HepG2 (cell line): ENCODE results near the gene CCDC33. TPM values are rescaled to one million over a fixed set of nuclear protein-coding genes. Genes with fewer than 3 reads are reported as not detected.

ENCODE experiments used
- CREM ChIP-seq, 2 experiments: sonication (generic) in 1 of 2; formaldehyde crosslinking in 1 of 2; IDR thresholded peaks; 2 replicates each; pipeline versions ENCODE4 v1.4.0 to v1.6.1; 2016 to 2020; ENCODE audit warnings: antibody characterized with exemption in 1 of 2, mild to moderate bottlenecking in 1 of 2, missing genetic modification reagents in 1 of 2
- E2F5 ChIP-seq: sonication (generic); formaldehyde crosslinking; conservative IDR thresholded peaks from 2 replicates; pipeline ENCODE4 v1.4.0; 2020; ENCODE audit warnings: missing genetic modification reagents
- GLMP ChIP-seq: sonication (generic); formaldehyde crosslinking; IDR thresholded peaks from 2 replicates; pipeline ENCODE4 v1.9.0; 2021; ENCODE audit warnings: missing genetic modification reagents, mild to moderate bottlenecking, borderline replicate concordance
- KAT2B ChIP-seq: fragments of 150-350 bp; IDR thresholded peaks from 2 replicates; pipeline ENCODE4 v1.6.1; 2014; ENCODE audit warnings: low read depth, low read length, borderline replicate concordance
- LBX2 ChIP-seq: sonication (generic); formaldehyde crosslinking; IDR thresholded peaks from 2 replicates; pipeline ENCODE4 v1.5.0; 2020; ENCODE audit warnings: missing genetic modification reagents, mild to moderate bottlenecking, borderline replicate concordance
- MNT ChIP-seq: fragments of 450-650 bp; IDR thresholded peaks from 2 replicates; pipeline ENCODE4 v1.6.1; 2016
- MYC ChIP-seq: sonication (generic); formaldehyde crosslinking; IDR thresholded peaks from 2 replicates; pipeline ENCODE4 v1.9.0; 2021; ENCODE audit warnings: missing genetic modification reagents, borderline replicate concordance
- NCOR1 ChIP-seq: fragments of 200-600 bp; sonication (generic); IDR thresholded peaks from 2 replicates; pipeline ENCODE4 v1.7.0; 2017; ENCODE audit warnings: antibody characterized with exemption, low read length, borderline replicate concordance
- PATZ1 ChIP-seq: sonication (generic); formaldehyde crosslinking; IDR thresholded peaks from 2 replicates; pipeline ENCODE4 v1.4.0; 2020; ENCODE audit warnings: missing genetic modification reagents
- PAWR ChIP-seq: sonication (generic); formaldehyde crosslinking; IDR thresholded peaks from 2 replicates; pipeline ENCODE4 v1.4.0; 2020; ENCODE audit warnings: missing genetic modification reagents, mild to moderate bottlenecking, borderline replicate concordance
- SMYD3 ChIP-seq: sonication (generic); formaldehyde crosslinking; IDR thresholded peaks from 2 replicates; pipeline ENCODE4 v1.8.1; 2023; ENCODE audit warnings: mild to moderate bottlenecking, missing genetic modification reagents
- STAG1 ChIP-seq: sonication (generic); formaldehyde crosslinking; IDR thresholded peaks from 2 replicates; pipeline ENCODE4 v1.4.0; 2020; ENCODE audit warnings: missing genetic modification reagents
- TEAD2 ChIP-seq: sonication (generic); formaldehyde crosslinking; IDR thresholded peaks from 2 replicates; pipeline ENCODE4 v1.9.0; 2021; ENCODE audit warnings: missing genetic modification reagents
- THAP11 ChIP-seq: IDR thresholded peaks from 2 replicates; pipeline ENCODE4 v1.6.1; 2016; ENCODE audit warnings: missing biosample characterization, missing genetic modification reagents
- ZBTB38 ChIP-seq: sonication (generic); formaldehyde crosslinking; IDR thresholded peaks from 2 replicates; pipeline ENCODE4 v1.5.1; 2020; ENCODE audit warnings: mild to moderate bottlenecking, missing genetic modification reagents
- ZMYM3 ChIP-seq: sonication (generic); formaldehyde crosslinking; IDR thresholded peaks from 2 replicates; pipeline ENCODE4 v1.5.1; 2020; ENCODE audit warnings: mild to moderate bottlenecking, missing genetic modification reagents
- ZNF10 ChIP-seq: sonication (generic); formaldehyde crosslinking; IDR thresholded peaks from 2 replicates; pipeline ENCODE4 v1.4.0; 2020; ENCODE audit warnings: mild to moderate bottlenecking, low read depth, missing genetic modification reagents, borderline replicate concordance
- ZNF276 ChIP-seq: sonication (generic); formaldehyde crosslinking; IDR thresholded peaks from 2 replicates; pipeline ENCODE4 v1.4.0; 2020; ENCODE audit warnings: mild to moderate bottlenecking, low read depth, missing genetic modification reagents
- ZSCAN20 ChIP-seq: sonication (generic); formaldehyde crosslinking; IDR thresholded peaks from 2 replicates; pipeline ENCODE4 v1.4.0; 2020; ENCODE audit warnings: missing genetic modification reagents, mild to moderate bottlenecking, borderline replicate concordance
- ZSCAN25 ChIP-seq: sonication (generic); formaldehyde crosslinking; IDR thresholded peaks from 2 replicates; pipeline ENCODE4 v1.8.0; 2022; ENCODE audit warnings: mild to moderate bottlenecking, missing genetic modification reagents
- polyA plus RNA-seq, 8 experiments: library from polyadenylated mRNA; depleted of rRNA in 3 of 8; stranded (reverse) in 7 of 8; unstranded in 1 of 8; fragments of >200 nt; fragmentation: Illumina TruSeq in 4 of 8; extraction: Trizol in 4 of 8; gene quantifications; 2 replicates each; pipeline versions ENCODE4 v1.2.1 to v1.2.3, GENCODE V29; 2011 to 2016; ENCODE audit warnings: low read depth in 4 of 8, missing spikeins in 1 of 8, mixed read lengths in 1 of 8; ENCODE audit not compliant: insufficient read depth in 1 of 8
- total RNA-seq, 5 experiments: library from RNA; depleted of rRNA; stranded (reverse); fragments of >200 nt; fragmentation: Illumina TruSeq; extraction: Trizol; gene quantifications; 2 replicates each; pipeline ENCODE4 v1.2.3, GENCODE V29; 2016; ENCODE audit warnings: low read depth in 1 of 5

The CCDC33 gene
- total and polyA plus RNA-seq, 2 of the 13 experiments (the other 11 are each of a cell fraction or from before 2014, with no cell fraction given): 0.30 TPM; not detected in 1

- no peak for TF ChIP-seq LBX2 (CRISPR knock-in tag)
- no peak for TF ChIP-seq ZMYM3 (CRISPR knock-in tag)
- TF ChIP-seq GLMP (CRISPR knock-in tag): no peak
- TF ChIP-seq CREM (IDR thresholded peaks at IDR 0.05): no peak
- TF ChIP-seq CREM (CRISPR knock-in tag; IDR thresholded peaks at IDR 0.05): no peak
- TF ChIP-seq MNT: no peak
- peak; percentile 72; the same call in 1 of the 2 replicates for TF ChIP-seq TEAD2 (CRISPR knock-in tag)
- no peak for TF ChIP-seq ZNF10 (CRISPR knock-in tag)
- TF ChIP-seq NCOR1: no peak
- peak; percentile 52; the same call in 1 of the 2 replicates for TF ChIP-seq THAP11
- TF ChIP-seq STAG1 (CRISPR knock-in tag): no peak
- no peak for TF ChIP-seq SMYD3 (CRISPR knock-in tag)
- no peak for TF ChIP-seq ZBTB38 (CRISPR knock-in tag)
- TF ChIP-seq ZNF276 (CRISPR knock-in tag): no peak
- peak; percentile 70; the same call in 1 of the 2 replicates for TF ChIP-seq ZSCAN25 (CRISPR knock-in tag)
- TF ChIP-seq PAWR (CRISPR knock-in tag): no peak
- TF ChIP-seq E2F5 (CRISPR knock-in tag): peak; percentile 69
- peak; percentile 50; the same call in 1 of the 2 replicates for TF ChIP-seq MYC (CRISPR knock-in tag)
- TF ChIP-seq PATZ1: peak; percentile 23; the same call in 1 of the 2 replicates
- TF ChIP-seq KAT2B: no peak
- peak; percentile 83 for TF ChIP-seq ZSCAN20 (CRISPR knock-in tag)
Measured at GRCh38 chr15:74291101-74292071, 55.3 kb downstream of the CCDC33 start (continued).
